ENCODE results near the gene H2AZ2.

Gene H2AZ2

GRCh38 chr7:44784364-44784763 is 63.5 kb downstream of the H2AZ2 start:
- no peak for DNase-seq (ENCODE audit: low spot score)

GRCh38 chr7:44783407-44783806 is 64.5 kb downstream of the H2AZ2 start:
- no peak for DNase-seq (ENCODE audit: low spot score)

GRCh38 chr7:44782460-44782859 is 65.4 kb downstream of the H2AZ2 start:
- no peak for DNase-seq (ENCODE audit: low spot score)
